Gastroesophageal sphincter (tissue), 3 donors: Measurements from ENCODE around the gene OSTN.

Experiments
- CTCF ChIP-seq, 4 experiments: fragments of 200-600 bp in 2 of 4; fragments of 450-650 bp in 2 of 4; sonication (generic) in 1 of 4; IDR thresholded peaks; one replicate each; pipeline ENCODE4 v1.5.1; 2017 to 2019; ENCODE audit warnings: antibody characterized with exemption in 4 of 4, mild to moderate bottlenecking in 2 of 4, moderate library complexity in 2 of 4
- EP300 ChIP-seq: sonication (generic); formaldehyde crosslinking; IDR thresholded peaks from one replicate; pipeline ENCODE4 v1.6.1; 2017; ENCODE audit warnings: antibody characterized with exemption, mild to moderate bottlenecking
- POLR2A ChIP-seq, 2 donors: fragments of 450-650 bp; IDR thresholded peaks; one replicate each; pipeline ENCODE4 v1.6.1; 2017; ENCODE audit warnings: antibody characterized with exemption in 2 of 2, mild to moderate bottlenecking in 2 of 2, moderate library complexity in 1 of 2
- POLR2AphosphoS5 ChIP-seq: sonication (generic); formaldehyde crosslinking; IDR thresholded peaks from one replicate; pipeline ENCODE4 v1.6.1; 2017; ENCODE audit warnings: antibody characterized with exemption

- no peak for TF ChIP-seq EP300
- TF ChIP-seq POLR2A (IDR thresholded peaks at IDR 0.05), result no peak
- TF ChIP-seq CTCF (IDR thresholded peaks at IDR 0.05), result no peak
- no peak for TF ChIP-seq POLR2AphosphoS5
These were observed 36.6 kb downstream of the OSTN start for GRCh38 chr3:191235331-191236314.
